Left cardiac atrium (tissue), 4 donors: ENCODE measurements around the gene CD93. TPM values are rescaled to one million over a fixed set of nuclear protein-coding genes. Genes with fewer than 3 reads are reported as not detected.

ENCODE experiments used
- ATAC-seq, 2 donors: fragments of 200-7000 bp; cut with Tn5 transposase; one replicate each; pipeline ENCODE4 v1.9.1; 2020; ENCODE audit warnings: mild to moderate bottlenecking in 2 of 2, moderate library complexity in 2 of 2
- DNase-seq: peaks from one replicate; pipeline ENCODE4 v3.0.0-alpha.2; 2020
- intact Hi-C, 2 donors: fragments of 100-400 bp; cut with DNase I; formaldehyde crosslinking; loops; one replicate each; pipeline versions ENCODE4 v1.14.1 to v1.15.1; 2022 to 2023
- total RNA-seq, 2 donors: library from RNA; stranded (reverse); fragmentation: NEBNext Ultra II Directional; extraction: Animal tissue kit (Norgen Biotek cat#: 25700); gene quantifications; one replicate each; pipeline ENCODE4 v1.2.1, GENCODE V29; 2021
- donor health status: DM: no; HTN: yes; CAD: no.
- donor health status: DM: no; HTN: yes; CAD: no; lungs with severe emphysema.
- donor health status: DM: yes; HTN: yes; CAD: no.
- donor health status: Dilated cardiomyopathy.

CD93 gene
- total RNA-seq, 2 donors from 2014 or later: 46.3 to 102 TPM

DNA sequence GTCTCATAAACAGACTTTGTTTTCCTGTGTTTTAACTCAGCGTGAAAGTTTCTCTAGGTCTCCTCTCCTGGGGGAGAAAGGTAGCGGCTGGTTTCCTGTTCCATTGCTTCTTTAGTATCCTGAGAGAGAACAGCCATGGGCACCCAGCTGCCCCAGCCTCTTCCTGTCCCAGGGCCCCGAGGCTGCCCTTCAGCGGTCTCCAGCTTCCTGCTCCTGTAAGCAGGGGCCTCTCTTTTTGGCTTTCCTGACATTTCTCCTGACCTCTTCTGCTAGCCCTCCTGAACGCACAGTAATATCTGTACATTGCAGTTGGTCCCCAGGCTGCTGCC, 53.4 kb downstream of the CD93 start:
- intact Hi-C loops: no loop called here
- no peak for ATAC-seq

GRCh38 chr20:23032056-23032749, 53.9 kb downstream of the CD93 start:
- intact Hi-C loops: no loop called here
- peak; percentile 54 to 78 for ATAC-seq
- DNase-seq: no peak

More for the DNA sequence above, 53.4 kb downstream of the CD93 start:
- no peak for DNase-seq

DNA sequence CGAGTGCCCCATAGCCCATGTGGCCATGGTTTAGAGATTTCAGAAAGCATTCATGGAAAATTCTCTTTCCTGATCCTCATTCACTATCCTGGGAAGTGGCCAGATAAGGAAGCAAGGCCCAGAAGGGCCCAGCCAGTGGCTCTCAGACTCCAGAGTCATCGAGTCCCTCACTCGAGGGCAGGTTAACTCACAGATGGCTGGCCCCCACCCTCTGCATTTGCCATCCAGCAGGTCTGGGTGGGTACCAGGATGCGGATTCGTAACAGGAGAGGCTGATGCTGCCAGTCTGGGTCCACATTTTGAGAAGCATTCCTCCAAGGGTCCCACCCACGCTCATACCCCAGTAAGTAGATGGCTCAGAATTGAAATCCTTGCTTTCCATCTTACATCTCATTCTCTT, 54.8 kb downstream of the CD93 start:
- intact Hi-C loops: no loop called here
- DNase-seq (no peak), ATAC-seq (no peak)

Other genes with a start within 250 kb of the CD93 start
- not detected for gene SSTR4, start 51.0 kb downstream of the CD93 start, total RNA-seq
- 10 to 100 TPM; 20.6 to 50.5 TPM for gene THBD, start 36.7 kb downstream of the CD93 start, total RNA-seq